Astrocyte (in vitro differentiated cells and primary cell): Measurements from ENCODE around the gene CIPC. TPM values are rescaled to one million over a fixed set of nuclear protein-coding genes. Genes with fewer than 3 reads are reported as not detected.

Source experiments
- DNase-seq: peaks from one replicate; pipeline ENCODE4 v3.0.0-alpha.2; 2010; ENCODE audit warnings: low read depth
- FAIRE-seq: peaks from 2 replicates; lab custom pipeline; 2011; peaks lifted over from hg19 to GRCh38; lab: Jason Lieb, UNC
- H2AFZ ChIP-seq: 2 replicates; pipeline ENCODE4 v1.6.0; 2012; ENCODE audit warnings: low read depth, low read length, inconsistent platforms
- H3K27ac ChIP-seq: 2 replicates; pipeline ENCODE4 v1.5.1; 2011; ENCODE audit warnings: low read depth, low read length, inconsistent platforms
- H3K27me3 ChIP-seq: 2 replicates; pipeline ENCODE4 v1.6.0; 2011; ENCODE audit warnings: low read length, inconsistent platforms; ENCODE audit not compliant: insufficient read depth
- H3K36me3 ChIP-seq: 2 replicates; pipeline ENCODE4 v1.5.1; 2011; ENCODE audit warnings: low read length, inconsistent platforms; ENCODE audit not compliant: insufficient read depth
- H3K4me1 ChIP-seq: 2 replicates; pipeline ENCODE4 v1.5.1; 2011; ENCODE audit warnings: low read length, inconsistent platforms; ENCODE audit not compliant: insufficient read depth
- H3K4me2 ChIP-seq: 2 replicates; pipeline ENCODE4 v1.6.0; 2012; ENCODE audit warnings: low read length, inconsistent platforms
- H3K4me3 ChIP-seq: 2 replicates; pipeline ENCODE4 v1.5.1; 2011; ENCODE audit warnings: low read depth, mild to moderate bottlenecking, low read length, inconsistent platforms; ENCODE audit not compliant: insufficient read depth
- H3K79me2 ChIP-seq: 2 replicates; pipeline ENCODE4 v1.6.0; 2012; ENCODE audit warnings: mild to moderate bottlenecking, low read length, inconsistent platforms; ENCODE audit not compliant: insufficient read depth
- H3K9ac ChIP-seq: 2 replicates; pipeline ENCODE4 v1.6.0; 2012; ENCODE audit warnings: mild to moderate bottlenecking, low read length, inconsistent platforms
- H3K9me3 ChIP-seq: 2 replicates; pipeline ENCODE4 v1.5.1; 2012; ENCODE audit warnings: low read depth, mild to moderate bottlenecking, low read length, inconsistent platforms; ENCODE audit not compliant: insufficient read depth
- H4K20me1 ChIP-seq: 2 replicates; pipeline ENCODE4 v1.6.0; 2012; ENCODE audit warnings: low read length, inconsistent platforms; ENCODE audit not compliant: insufficient read depth
- H3K27ac Mint-ChIP-seq: one replicate; pipeline ENCODE4 v1.8.0; 2021; ENCODE audit warnings: mild to moderate bottlenecking, mixed read lengths; ENCODE audit not compliant: unreplicated experiment
- H3K27me3 Mint-ChIP-seq: one replicate; pipeline ENCODE4 v1.8.0; 2021; ENCODE audit warnings: low read depth, mixed read lengths; ENCODE audit not compliant: unreplicated experiment
- H3K36me3 Mint-ChIP-seq: one replicate; pipeline ENCODE4 v1.8.0; 2021; ENCODE audit warnings: low read depth, mixed read lengths; ENCODE audit not compliant: unreplicated experiment
- H3K4me1 Mint-ChIP-seq: one replicate; pipeline ENCODE4 v1.8.0; 2021; ENCODE audit warnings: low read depth, mixed read lengths; ENCODE audit not compliant: unreplicated experiment
- H3K4me3 Mint-ChIP-seq: one replicate; pipeline ENCODE4 v1.8.0; 2021; ENCODE audit warnings: mild to moderate bottlenecking, moderate library complexity, mixed read lengths; ENCODE audit not compliant: unreplicated experiment
- H3K9me3 Mint-ChIP-seq: one replicate; pipeline ENCODE4 v1.8.0; 2021; ENCODE audit warnings: mild to moderate bottlenecking, mixed read lengths; ENCODE audit not compliant: unreplicated experiment
- EZH2 ChIP-seq: IDR thresholded peaks from 2 replicates; pipeline ENCODE4 v1.6.1; 2012; ENCODE audit warnings: mild to moderate bottlenecking, low read length, inconsistent platforms; ENCODE audit not compliant: insufficient read depth
- total RNA-seq: library from RNA; stranded (reverse); gene quantifications from 2 replicates; pipeline ENCODE4 v1.2.1, GENCODE V29; 2021
- TF ChIP-seq, protein P1 (sequence below): IDR thresholded peaks from 2 replicates; pipeline ENCODE4 v1.5.1; 2011; ENCODE audit warnings: low read depth, mild to moderate bottlenecking, inconsistent platforms, low read length, moderate library complexity; ENCODE audit not compliant: insufficient read depth

The CIPC gene
- total RNA-seq, 1 donor from 2014 or later = 20.2 TPM

DNA sequence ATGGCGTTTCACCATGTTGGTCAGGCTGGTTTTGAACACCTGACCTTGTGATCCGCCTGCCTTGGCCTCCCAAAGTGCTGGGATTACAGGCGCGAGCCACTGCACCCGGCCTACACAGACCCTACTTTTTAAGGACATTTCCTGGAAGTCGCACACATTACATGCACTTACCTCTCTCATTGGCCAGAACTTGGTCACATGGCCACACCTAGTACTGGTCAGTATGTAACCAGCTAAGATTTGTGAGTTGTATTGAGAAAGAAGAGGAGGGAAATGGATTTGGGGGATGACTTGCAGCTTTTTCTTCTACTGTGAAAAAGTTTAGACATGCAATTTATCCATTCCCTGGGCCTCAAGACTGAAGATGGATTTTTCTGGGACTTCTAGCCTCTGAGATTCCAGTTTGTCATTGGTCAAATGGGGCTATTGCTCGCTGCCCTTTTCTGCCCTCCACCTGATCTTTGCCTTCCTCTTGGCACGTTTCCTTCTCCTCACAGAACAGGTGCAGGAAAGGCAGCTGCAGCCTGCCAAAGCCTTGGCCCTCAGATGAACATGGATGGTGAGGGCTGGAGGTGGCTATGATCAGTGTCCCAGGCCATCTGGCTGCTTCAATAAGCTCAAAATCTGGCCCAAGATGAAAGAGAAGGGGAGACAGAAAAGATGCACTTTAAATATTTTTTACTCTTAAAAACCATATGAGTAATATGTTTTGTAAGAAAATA, 50.6 kb downstream of the CIPC start:
- H3K36me3 Mint-ChIP-seq = no peaks in the 10 kb centered on the region
- no peak for DNase-seq
- Histone ChIP-seq H3K4me3 (no peak overlapping the region), H3K4me1 (no peaks in the 10 kb centered on the region), H3K9me3 (no peaks in the 10 kb centered on the region), H3K9ac (no peak overlapping the region), H4K20me1 (no peaks in the 10 kb centered on the region), H3K4me2 (no peak overlapping the region), H3K27ac (no peak overlapping the region), H3K27me3 (peaks cover 45% of the 10 kb centered on the region), H2AFZ (no peak overlapping the region), H3K36me3 (no peaks in the 10 kb centered on the region), H3K79me2 (no peaks in the 10 kb centered on the region)
- peaks cover 35% of the 10 kb centered on the region for H3K27me3 Mint-ChIP-seq
- FAIRE-seq = no peak
- no peak overlapping the region for H3K27ac Mint-ChIP-seq
- H3K4me3 Mint-ChIP-seq = no peak overlapping the region
- H3K9me3 Mint-ChIP-seq = no peaks in the 10 kb centered on the region
- TF ChIP-seq EZH2 = no peak
- TF ChIP-seq, protein P1, sequence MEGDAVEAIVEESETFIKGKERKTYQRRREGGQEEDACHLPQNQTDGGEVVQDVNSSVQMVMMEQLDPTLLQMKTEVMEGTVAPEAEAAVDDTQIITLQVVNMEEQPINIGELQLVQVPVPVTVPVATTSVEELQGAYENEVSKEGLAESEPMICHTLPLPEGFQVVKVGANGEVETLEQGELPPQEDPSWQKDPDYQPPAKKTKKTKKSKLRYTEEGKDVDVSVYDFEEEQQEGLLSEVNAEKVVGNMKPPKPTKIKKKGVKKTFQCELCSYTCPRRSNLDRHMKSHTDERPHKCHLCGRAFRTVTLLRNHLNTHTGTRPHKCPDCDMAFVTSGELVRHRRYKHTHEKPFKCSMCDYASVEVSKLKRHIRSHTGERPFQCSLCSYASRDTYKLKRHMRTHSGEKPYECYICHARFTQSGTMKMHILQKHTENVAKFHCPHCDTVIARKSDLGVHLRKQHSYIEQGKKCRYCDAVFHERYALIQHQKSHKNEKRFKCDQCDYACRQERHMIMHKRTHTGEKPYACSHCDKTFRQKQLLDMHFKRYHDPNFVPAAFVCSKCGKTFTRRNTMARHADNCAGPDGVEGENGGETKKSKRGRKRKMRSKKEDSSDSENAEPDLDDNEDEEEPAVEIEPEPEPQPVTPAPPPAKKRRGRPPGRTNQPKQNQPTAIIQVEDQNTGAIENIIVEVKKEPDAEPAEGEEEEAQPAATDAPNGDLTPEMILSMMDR = no peak
- no peaks in the 10 kb centered on the region for H3K4me1 Mint-ChIP-seq

- Mint-ChIP-seq H3K4me1 (no peaks in the 10 kb centered on the region), H3K36me3 (no peaks in the 10 kb centered on the region), H3K27me3 (peaks cover 22% of the 10 kb centered on the region), H3K4me3 (no peak overlapping the region), H3K9me3 (no peaks in the 10 kb centered on the region), H3K27ac (no peak overlapping the region)
- Histone ChIP-seq H3K9me3 (no peaks in the 10 kb centered on the region), H3K4me1 (no peaks in the 10 kb centered on the region), H3K4me3 (no peak overlapping the region), H3K27ac (no peak overlapping the region), H3K27me3 (peaks cover 34% of the 10 kb centered on the region), H3K79me2 (no peaks in the 10 kb centered on the region), H3K36me3 (no peaks in the 10 kb centered on the region), H3K4me2 (no peak overlapping the region), H3K9ac (no peak overlapping the region), H2AFZ (no peak overlapping the region), H4K20me1 (no peaks in the 10 kb centered on the region)
- FAIRE-seq (no peak), DNase-seq (no peak)
- TF ChIP-seq, protein P1 = peak; percentile 49
- TF ChIP-seq EZH2 = no peak
These were observed 53.2 kb downstream of the CIPC start for GRCh38 chr14:77151245-77151644.

DNA sequence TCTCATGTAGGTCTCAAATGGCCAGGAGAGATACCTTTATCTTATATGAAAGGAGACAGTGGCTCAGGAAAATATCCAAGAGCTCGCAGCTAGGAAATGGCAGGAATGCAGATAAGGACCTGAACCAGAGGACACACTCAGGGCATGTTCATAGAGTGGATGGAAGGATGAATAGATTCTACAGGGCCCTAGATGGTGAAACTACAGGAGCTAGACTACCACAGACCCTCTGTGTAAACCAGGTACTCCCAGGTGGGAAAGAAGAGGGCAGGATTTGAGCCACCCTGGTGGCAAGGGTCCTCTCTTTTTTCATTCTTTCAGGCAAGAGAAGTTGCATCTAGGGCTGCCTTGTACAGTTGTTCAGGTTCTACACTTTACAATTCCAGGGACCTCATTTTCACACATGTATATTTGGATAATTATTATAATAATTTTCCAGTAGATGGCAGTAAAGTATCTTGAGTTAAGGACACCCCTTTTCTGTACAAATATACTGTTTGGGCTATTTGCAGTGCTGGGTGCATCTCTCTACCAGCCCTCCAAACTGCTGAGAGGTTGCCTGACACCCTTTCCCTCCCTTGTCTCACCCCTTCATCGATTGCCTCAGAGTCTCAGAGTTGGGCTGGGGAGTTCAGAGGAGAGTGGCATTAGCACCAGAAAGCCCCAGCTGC, 54.0 kb downstream of the CIPC start:
- Histone ChIP-seq H3K27ac (no peak overlapping the region), H2AFZ (no peak overlapping the region), H3K4me1 (no peaks in the 10 kb centered on the region), H3K9me3 (no peaks in the 10 kb centered on the region), H3K4me2 (no peak overlapping the region), H3K4me3 (no peak overlapping the region), H3K9ac (no peak overlapping the region), H4K20me1 (no peaks in the 10 kb centered on the region), H3K79me2 (no peaks in the 10 kb centered on the region), H3K36me3 (no peaks in the 10 kb centered on the region), H3K27me3 (peaks cover 26% of the 10 kb centered on the region)
- Mint-ChIP-seq H3K27ac (no peak overlapping the region), H3K4me3 (no peak overlapping the region), H3K36me3 (no peaks in the 10 kb centered on the region), H3K9me3 (no peaks in the 10 kb centered on the region), H3K4me1 (no peaks in the 10 kb centered on the region), H3K27me3 (peaks cover 14% of the 10 kb centered on the region)
- FAIRE-seq = no peak
- TF ChIP-seq EZH2 = no peak
- TF ChIP-seq, protein P1 = peak; percentile 13
- DNase-seq = peak; percentile 6
